Middle frontal gyrus (tissue), 1 donor: ENCODE results near the gene RBBP6.
A peak's percentile ranks its signal among the peaks of the same experiment; 100 is the strongest.
"Not testable (repeated sequence)": the region's sequence is repeated elsewhere in the genome, so short reads cannot be mapped to it uniquely, and the experiment has no call there.

Experiments used
- DNase-seq: peaks from one replicate; pipeline ENCODE4 v3.0.0-alpha.2; 2015; ENCODE audit warnings: low spot score; ENCODE audit errors: extremely low spot score

Gene RBBP6

DNA sequence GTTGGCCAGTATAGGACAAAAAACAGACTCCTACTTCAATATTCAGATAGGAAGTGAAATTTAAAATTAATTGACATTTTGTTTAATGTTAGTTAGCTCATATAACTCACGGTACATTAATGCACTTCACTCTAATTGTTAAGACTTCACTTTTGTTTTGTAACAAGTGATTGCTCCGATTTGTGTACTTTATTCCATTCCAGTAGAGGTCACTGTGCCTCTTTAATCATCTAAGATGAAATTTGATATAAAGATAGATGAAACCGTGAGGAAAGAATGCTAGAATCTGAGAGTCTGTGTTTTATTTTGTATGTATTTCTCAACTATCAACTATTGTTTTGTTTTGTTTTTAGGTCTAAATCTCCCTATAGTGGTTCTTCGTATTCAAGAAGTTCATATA, 29.0 kb downstream of the RBBP6 start:
- no peak for DNase-seq

DNA sequence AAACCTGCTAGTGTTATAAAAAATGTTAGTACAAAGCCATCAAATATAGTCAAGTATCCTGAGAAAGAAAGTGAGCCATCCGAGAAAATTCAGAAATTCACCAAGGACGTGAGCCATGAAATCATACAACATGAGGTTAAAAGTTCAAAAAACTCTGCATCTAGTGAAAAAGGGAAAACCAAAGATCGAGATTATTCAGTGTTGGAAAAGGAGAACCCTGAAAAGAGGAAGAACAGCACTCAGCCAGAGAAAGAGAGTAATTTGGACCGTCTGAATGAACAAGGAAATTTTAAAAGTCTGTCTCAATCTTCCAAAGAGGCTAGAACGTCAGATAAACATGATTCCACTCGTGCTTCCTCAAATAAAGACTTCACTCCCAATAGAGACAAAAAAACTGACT, 31.7 kb downstream of the RBBP6 start:
- no peak for DNase-seq

DNA sequence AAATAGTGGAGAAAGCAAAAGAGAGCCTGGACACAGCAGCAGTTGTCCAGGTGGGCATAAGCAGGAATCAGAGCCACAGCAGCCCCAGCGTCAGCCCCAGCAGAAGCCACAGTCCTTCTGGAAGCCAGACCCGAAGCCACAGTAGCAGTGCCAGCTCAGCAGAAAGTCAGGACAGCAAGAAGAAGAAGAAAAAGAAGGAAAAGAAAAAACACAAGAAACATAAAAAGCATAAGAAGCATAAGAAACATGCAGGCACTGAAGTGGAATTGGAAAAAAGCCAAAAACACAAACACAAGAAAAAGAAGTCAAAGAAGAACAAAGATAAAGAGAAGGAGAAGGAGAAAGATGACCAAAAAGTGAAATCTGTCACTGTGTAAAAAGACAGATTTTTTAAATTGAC, 32.7 kb downstream of the RBBP6 start:
- no peak for DNase-seq

DNA sequence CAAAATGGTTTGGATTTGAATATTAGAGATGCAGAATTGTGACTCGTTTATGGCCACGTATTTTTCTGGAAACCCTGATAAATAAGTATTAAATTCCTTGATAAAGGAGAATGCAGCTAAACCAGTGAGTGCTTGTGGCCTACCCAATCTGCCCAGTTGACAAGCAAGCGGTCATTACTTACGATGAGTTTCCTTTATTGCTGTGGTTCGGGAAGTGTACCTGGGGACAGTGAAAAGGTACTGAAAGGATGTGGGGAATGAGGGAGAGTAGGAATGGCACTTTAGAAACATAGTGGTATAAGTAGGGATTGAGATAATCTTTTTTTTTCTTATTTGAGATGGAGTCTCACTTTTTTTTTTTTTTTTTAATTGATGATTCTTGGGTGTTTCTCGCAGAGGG, 33.8 kb downstream of the RBBP6 start:
- DNase-seq, result no peak

DNA sequence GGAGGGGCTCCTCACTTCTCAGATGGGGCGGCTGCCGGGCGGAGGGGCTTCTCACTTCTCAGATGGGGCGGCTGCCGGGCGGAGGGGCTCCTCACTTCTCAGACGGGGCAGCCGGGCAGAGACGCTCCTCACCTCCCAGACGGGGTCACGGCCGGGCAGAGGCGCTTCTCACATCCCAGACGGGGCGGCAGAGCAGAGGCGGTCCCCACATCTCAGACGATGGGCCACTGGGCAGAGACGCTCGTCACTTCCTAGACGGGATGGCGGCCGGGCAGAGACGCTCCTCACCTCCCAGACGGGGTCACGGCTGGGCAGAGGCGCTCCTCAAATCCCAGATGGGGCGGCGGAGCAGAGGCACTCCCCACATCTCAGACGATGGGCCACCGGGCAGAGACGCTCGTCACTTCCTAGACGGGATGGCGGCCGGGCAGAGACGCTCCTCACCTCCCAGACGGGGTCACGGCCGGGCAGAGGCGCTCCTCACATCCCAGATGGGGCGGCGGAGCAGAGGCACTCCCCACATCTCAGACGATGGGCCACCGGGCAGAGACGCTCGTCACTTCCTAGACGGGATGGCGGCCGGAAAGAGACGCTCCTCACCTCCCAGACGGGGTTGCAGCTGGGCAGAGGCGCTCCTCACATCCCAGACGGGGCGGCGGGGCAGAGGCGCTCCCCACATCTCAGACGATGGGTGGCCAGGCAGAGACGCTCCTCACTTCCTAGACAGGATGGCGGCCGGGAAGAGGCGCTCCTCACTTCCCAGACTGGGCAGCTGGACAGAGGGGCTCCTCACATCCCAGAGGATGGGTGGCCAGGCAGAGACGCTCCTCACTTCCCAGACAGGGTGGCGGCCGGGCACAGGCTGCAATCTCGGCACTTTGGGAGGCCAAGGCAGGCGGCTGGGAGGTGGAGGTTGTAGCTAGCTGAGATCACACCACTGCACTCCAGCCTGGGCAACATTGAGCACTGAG, 35.4 kb downstream of the RBBP6 start:
- not testable (repeated sequence) for DNase-seq

DNA sequence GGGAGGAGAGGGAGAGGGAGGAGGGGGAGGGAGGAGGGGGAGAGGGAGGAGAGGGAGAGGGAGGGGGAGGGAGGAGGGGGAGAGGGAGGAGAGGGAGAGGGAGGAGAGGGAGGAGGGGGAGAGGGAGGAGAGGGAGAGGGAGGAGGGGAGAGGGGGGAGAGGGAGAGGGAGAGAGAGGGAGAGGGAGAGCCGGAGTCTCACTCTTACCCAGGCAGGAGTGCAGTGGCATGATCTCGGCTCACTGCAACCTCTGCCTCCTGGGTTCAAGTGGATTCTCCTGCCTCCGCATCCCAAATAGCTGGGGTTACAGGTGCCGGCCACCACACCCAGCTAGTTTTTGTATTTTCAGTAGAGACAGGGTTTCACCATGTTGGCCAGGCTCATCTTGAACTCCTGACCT, 36.4 kb downstream of the RBBP6 start:
- DNase-seq, result not testable (repeated sequence)

DNA sequence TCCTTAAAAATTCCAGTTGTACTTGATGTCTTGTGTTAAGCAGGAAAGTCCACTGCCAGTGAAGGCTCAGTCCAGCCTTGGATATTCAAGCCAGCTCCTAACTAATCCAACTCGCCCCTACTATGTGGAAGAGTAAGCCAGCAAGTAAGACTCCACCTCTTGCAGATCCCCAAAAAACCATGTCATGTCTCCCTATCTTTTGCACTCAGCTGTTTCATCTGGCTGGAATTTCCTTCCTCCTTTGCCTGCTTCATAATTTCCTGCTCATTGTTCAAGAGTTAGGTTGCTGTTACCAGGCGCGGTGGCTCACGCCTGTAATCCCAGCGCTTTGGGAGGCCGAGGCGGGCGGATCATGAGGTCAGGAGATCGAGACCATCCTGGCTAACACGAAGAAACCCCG, 37.8 kb downstream of the RBBP6 start:
- DNase-seq, result no peak

DNA sequence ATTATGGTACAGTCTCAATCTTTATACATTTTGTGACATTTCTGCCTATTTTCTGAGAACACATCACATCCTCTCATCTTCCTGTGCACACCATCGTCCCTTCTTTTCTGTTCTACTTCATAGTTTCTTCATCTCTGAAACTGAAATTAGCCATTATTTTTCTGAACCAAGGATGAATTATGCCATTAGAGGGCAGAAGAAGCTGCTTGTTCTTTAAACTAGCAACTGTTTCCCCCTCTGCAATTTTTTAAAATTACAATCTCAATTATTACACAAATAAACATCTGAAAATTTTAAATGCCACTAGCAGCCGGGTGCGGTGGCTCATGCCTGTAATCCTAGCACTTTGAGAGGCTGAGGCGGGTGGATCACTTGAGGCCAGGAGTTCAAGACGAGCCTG, 41.3 kb downstream of the RBBP6 start:
- DNase-seq, result no peak

DNA sequence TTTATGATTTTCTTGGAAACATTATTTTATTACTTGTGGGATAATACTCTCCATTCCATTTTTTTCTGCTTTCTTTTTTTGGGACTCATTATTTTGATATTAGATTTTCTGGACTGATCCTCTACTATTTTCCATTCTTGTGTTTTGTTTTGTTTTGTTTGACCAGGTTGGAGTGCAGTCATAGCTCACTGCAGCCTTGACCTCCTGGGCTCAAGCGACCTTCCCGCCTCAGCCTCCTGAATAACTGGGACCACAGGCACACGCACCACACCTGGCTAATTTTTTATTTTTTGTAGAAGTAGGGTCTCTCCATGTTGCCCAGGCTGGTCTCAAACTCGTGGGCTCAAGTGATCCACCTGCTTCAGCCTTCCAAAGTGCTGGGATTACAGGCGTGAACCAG, 44.1 kb downstream of the RBBP6 start:
- DNase-seq, result no peak

DNA sequence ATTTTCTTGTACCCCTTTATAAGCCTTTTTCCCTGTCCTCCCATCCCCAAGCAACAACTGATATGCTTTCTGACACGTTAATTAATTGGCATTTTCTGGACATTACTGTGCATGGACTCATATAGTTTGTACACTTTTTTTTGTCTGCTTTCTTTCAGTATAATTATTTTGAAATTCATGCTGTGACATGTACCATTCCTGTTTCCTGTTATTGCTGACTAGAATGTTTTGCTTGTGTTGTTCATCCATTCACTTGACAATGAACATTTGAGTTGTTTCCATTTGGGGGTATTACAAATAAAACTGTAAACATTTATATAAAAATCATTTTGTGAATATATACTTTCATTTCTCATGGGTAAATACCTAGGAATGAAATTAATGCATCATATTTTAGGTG, 50.6 kb downstream of the RBBP6 start:
- no peak for DNase-seq

DNA sequence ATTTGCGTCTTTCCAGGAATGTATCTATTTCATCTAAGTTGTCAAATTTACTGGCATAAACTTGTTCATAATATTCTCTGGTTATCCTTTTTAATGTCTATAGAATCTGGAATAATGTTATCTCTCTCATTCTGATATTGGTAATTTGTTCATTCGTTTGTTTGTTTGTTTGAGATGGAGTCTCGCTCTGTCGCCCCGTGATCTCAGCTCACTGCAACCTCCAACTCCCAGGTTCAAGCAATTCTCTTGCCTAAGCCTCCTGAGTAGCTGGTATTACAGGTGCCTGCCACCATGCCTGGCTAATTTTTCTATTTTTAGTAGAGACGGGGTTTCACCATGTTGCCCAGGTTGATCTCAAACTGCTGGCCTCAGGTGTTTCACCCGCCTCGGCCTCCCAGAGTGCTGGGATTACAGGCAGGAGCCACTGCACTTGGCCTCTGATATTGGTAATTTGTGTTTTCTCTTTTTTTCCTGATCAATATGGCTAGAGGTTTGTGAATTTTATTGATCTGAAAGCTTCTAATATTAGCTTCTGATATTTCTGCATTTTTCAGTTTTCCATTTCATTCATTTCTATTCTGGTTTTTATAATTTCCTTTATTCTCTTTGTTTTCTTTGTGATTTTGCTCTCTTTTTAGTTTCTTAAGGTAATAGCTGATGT, 59.5 kb downstream of the RBBP6 start:
- no peak for DNase-seq

DNA sequence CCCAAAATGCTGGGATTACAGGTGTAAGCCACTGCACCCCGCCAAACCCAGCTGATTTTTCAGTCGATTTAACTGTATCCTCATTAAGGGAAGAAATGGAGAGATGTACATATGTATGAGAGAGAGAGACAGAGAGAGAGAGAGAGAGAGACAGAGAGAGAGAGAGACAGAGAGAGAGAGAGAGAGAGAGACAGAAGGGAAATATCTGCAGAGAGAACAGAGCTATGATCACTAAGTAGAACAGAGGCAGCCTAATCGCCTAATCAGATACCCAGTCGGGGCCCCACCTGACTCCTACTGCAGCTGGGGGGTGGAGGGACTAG, 70.0 kb downstream of the RBBP6 start:
- DNase-seq, result no peak

DNA sequence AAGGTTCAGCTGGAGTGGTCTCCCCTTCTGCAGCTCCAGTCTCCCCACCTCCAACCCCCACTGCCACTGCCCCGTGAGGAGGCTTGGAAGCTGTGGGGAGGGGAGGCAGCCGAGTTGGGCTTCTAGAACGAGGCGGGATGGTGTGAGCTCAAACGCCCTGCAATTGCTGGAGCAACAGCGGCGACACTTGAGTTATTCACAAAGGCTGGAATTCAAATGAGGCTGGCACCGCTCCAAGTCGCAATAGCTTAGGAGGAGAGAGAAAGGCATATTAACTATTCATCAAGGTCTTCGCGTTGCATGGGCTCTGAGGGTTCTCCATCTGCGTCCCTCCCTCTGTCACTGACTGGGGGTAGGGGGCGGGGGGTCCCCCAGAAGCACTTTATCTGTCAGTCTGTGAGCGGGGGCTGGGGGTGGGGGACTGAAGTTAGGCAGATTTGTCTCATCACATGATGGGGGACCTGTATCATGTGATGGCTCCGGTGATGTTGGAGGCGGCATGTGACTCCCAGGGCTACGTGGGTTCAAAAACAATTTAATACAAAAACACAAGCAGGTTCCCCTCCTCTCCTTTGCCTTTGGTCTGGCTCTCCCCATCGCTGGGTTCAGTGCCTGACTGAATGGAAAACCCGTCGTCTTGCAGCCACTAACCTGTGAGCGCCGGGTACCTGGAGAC, 70.5 kb downstream of the RBBP6 start:
- DNase-seq, result peak; percentile 48

DNA sequence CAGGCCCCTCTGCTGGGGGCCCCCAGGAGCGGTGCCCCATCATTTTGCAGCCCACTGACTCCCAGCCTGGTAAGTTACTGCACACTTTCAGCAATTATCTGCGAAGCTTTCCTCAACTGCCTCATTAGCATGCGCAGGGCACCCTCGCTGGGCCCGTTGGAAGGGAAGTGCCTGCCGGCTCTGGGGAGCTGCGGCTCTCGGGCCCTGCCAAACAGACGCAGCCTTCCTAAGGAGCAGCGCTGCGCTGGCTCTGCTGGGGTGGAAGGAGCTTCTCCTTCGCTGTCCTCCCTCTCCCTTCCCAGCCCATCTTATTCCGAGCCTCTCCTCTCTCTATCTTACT, 71.0 kb downstream of the RBBP6 start:
- peak; percentile 46 for DNase-seq

DNA sequence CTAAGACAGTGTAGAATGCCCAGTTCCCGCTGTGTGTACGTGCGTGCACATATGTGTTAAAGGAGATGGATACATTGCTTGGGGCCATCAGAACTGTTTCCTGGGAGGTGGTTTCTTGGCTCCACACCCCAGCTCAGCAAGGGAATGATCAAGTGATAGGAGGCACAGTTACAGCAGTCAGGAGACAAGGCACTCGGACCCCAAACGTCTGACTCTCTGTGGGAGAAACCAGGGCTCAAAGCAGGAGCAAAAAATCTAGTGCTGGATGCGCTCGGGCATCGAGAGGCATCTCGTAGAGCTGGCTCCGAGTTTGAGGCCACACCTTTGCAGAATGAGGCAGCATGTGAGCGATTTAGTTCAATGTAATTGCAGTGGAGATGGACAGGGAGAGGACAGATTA, 71.9 kb downstream of the RBBP6 start:
- no peak for DNase-seq

DNA sequence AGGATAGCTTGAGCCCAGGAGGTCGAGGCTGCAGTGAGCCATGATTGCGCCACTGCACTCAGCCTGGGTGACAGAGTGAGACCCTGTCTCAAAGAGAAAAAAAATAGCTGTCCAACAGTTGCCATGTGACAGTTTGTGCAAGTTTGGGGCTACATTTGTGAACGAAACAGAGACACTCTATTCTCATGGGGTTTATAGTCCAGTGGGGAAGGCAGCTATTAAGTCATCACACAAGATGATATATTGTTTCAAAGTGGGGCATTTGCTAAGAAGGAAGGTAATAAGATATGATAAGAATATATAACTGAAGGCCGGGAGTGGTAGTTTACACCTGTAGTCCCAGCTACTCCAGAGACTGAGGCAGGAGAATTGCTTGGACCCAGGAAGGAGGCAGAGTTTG, 73.3 kb downstream of the RBBP6 start:
- DNase-seq, result no peak

DNA sequence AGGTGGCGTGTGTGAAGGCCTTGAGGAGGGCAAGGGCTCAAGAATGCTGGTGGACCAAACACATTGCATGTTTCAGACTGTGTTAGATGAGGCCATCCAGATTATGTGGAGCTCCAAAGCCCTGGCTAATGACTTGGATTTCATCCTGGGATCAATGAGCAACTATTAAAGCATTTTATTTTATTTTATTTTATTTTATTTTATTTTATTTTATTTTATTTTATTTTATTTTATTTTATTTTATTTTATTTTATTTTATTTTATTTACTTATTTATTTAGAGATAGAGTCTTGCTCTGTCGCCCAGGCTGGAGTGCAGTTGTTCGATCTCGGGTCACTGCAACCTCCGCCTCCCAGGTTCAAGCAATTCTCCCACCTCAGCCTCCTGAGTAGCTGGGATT, 73.9 kb downstream of the RBBP6 start:
- DNase-seq, result not testable (repeated sequence)

DNA sequence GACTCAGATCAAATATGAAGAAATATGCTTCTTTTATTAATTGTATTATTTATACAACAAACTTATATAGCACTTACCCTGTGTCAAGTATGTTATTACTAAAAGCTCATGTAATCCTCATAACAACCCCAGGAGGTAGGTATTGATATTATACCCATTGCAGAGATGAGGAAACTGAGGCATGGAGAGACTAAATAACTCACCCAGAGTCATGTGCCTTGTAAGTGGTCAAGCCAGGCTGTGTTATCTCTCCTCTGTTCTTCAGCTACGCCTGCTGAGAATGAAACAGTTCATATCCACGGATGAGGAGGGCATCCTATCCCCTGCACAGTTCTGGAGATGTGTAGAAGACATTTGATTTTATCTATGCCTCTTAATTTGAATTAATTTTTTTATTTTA, 78.1 kb downstream of the RBBP6 start:
- no peak for DNase-seq
